Dendritic cell treated with granulocyte-macrophage colony-stimulating factor and Interleukin-4, amounts not matched to agents 40 ng/mL and 50 ng/mL, for 4 days (primary cell): Measurements from ENCODE around the gene NECAB3.

Experiments used
- H3K27ac Mint-ChIP-seq: one replicate; pipeline ENCODE4 v1.8.0; 2022; ENCODE audit warnings: mild to moderate bottlenecking, mixed read lengths
- H3K27me3 Mint-ChIP-seq: one replicate; pipeline ENCODE4 v1.8.0; 2022; ENCODE audit warnings: mild to moderate bottlenecking, mixed read lengths
- H3K36me3 Mint-ChIP-seq: one replicate; pipeline ENCODE4 v1.8.0; 2022; ENCODE audit warnings: low read depth, mixed read lengths
- H3K4me1 Mint-ChIP-seq: one replicate; pipeline ENCODE4 v1.8.0; 2022; ENCODE audit warnings: low read depth, mixed read lengths
- H3K4me3 Mint-ChIP-seq: one replicate; pipeline ENCODE4 v1.8.0; 2022; ENCODE audit warnings: mild to moderate bottlenecking, moderate library complexity, mixed read lengths
- H3K9me3 Mint-ChIP-seq: one replicate; pipeline ENCODE4 v1.8.0; 2022; ENCODE audit warnings: mixed read lengths
- intact Hi-C: fragments of 100-400 bp; cut with micrococcal nuclease; formaldehyde crosslinking; loops from one replicate; pipeline ENCODE4 v1.15.0; 2022

NECAB3 gene

GRCh38 chr20:33627577-33628216 lies 46.5 kb downstream of the NECAB3 start:
- Mint-ChIP-seq H3K27me3 (no peaks in the 10 kb centered on the region), H3K36me3 (peaks cover 97% of the 10 kb centered on the region), H3K4me3 (no peak overlapping the region), H3K4me1 (no peaks in the 10 kb centered on the region), H3K9me3 (no peaks in the 10 kb centered on the region), H3K27ac (no peak overlapping the region)
- intact Hi-C loops, result no loop called here

- H3K36me3 Mint-ChIP-seq, result peaks cover 89% of the 10 kb centered on the region
- no peaks in the 10 kb centered on the region for H3K4me1 Mint-ChIP-seq
- intact Hi-C loops, result no loop called here
- no peak overlapping the region for H3K27ac Mint-ChIP-seq
- no peaks in the 10 kb centered on the region for H3K9me3 Mint-ChIP-seq
- no peak overlapping the region for H3K4me3 Mint-ChIP-seq
- no peaks in the 10 kb centered on the region for H3K27me3 Mint-ChIP-seq
Measured at GRCh38 chr20:33626190-33626589, 48.0 kb downstream of the NECAB3 start.

GRCh38 chr20:33624399-33624798 lies 49.8 kb downstream of the NECAB3 start:
- Mint-ChIP-seq H3K4me1 (no peaks in the 10 kb centered on the region), H3K27ac (no peak overlapping the region), H3K27me3 (no peaks in the 10 kb centered on the region), H3K9me3 (no peaks in the 10 kb centered on the region), H3K4me3 (no peak overlapping the region), H3K36me3 (peaks cover 89% of the 10 kb centered on the region)
- intact Hi-C loops, result no loop called here

GRCh38 chr20:33622705-33623365 lies 51.4 kb downstream of the NECAB3 start:
- H3K4me3 Mint-ChIP-seq, result no peak overlapping the region
- H3K27me3 Mint-ChIP-seq, result no peaks in the 10 kb centered on the region
- no peaks in the 10 kb centered on the region for H3K9me3 Mint-ChIP-seq
- H3K36me3 Mint-ChIP-seq, result peaks cover 84% of the 10 kb centered on the region
- H3K4me1 Mint-ChIP-seq, result no peaks in the 10 kb centered on the region
- intact Hi-C loops, result no loop called here
- no peak overlapping the region for H3K27ac Mint-ChIP-seq

GRCh38 chr20:33621717-33622400 lies 52.4 kb downstream of the NECAB3 start:
- no peaks in the 10 kb centered on the region for H3K27me3 Mint-ChIP-seq
- no peak overlapping the region for H3K4me3 Mint-ChIP-seq
- H3K36me3 Mint-ChIP-seq, result peaks cover 76% of the 10 kb centered on the region
- intact Hi-C loops, result no loop called here
- no peaks in the 10 kb centered on the region for H3K4me1 Mint-ChIP-seq
- H3K27ac Mint-ChIP-seq, result no peak overlapping the region
- H3K9me3 Mint-ChIP-seq, result no peaks in the 10 kb centered on the region

GRCh38 chr20:33612001-33612400 lies 62.2 kb downstream of the NECAB3 start:
- H3K27me3 Mint-ChIP-seq, result no peaks in the 10 kb centered on the region
- H3K36me3 Mint-ChIP-seq, result peaks cover 56% of the 10 kb centered on the region
- peaks cover 6% of the 10 kb centered on the region for H3K4me1 Mint-ChIP-seq
- H3K9me3 Mint-ChIP-seq, result no peaks in the 10 kb centered on the region
- no peak overlapping the region for H3K27ac Mint-ChIP-seq
- intact Hi-C loops, result no loop called here
- H3K4me3 Mint-ChIP-seq, result no peak overlapping the region

GRCh38 chr20:33611106-33611505 lies 63.1 kb downstream of the NECAB3 start:
- Mint-ChIP-seq H3K36me3 (peaks cover 54% of the 10 kb centered on the region), H3K4me3 (no peak overlapping the region), H3K27ac (no peak overlapping the region), H3K4me1 (peaks cover 6% of the 10 kb centered on the region), H3K9me3 (no peaks in the 10 kb centered on the region), H3K27me3 (no peaks in the 10 kb centered on the region)
- intact Hi-C loops, result no loop called here

GRCh38 chr20:33609504-33609903 lies 64.7 kb downstream of the NECAB3 start:
- Mint-ChIP-seq H3K4me1 (peaks cover 6% of the 10 kb centered on the region), H3K9me3 (no peaks in the 10 kb centered on the region), H3K27me3 (no peaks in the 10 kb centered on the region), H3K36me3 (peaks cover 45% of the 10 kb centered on the region), H3K27ac (no peak overlapping the region), H3K4me3 (no peak overlapping the region)
- intact Hi-C loops, result no loop called here
